Measurements from ENCODE around the gene MICU1. TPM values are rescaled to one million over a fixed set of nuclear protein-coding genes. Genes with fewer than 3 reads are reported as not detected.

The MICU1 gene
- total RNA-seq, 1 experiment from 2014 or later: 39.4 TPM

- RAD21 ChIA-PET (ENCODE audit: low non-redundant PET in 1 of 2, low total read pairs in 2 of 2, uncharacterized antibody in 2 of 2, unreplicated experiment in 2 of 2): no interaction called here
- DNase-seq (ENCODE audit: low read depth, low spot score) (no peak), ATAC-seq (no peak)
- no peaks in the 10 kb centered on the region for H3K9me3 ChIP-seq (ENCODE audit: control insufficient read depth in 1 of 2, insufficient read depth in 1 of 2, low read depth in 1 of 2, low read length in 2 of 2)
- no peak overlapping the region for H3K9ac ChIP-seq (ENCODE audit: low read length)
- no peak overlapping the region for H3K4me3 ChIP-seq (replicated peaks in 1 of 2; ENCODE audit: low read depth in 1 of 2, low read length in 2 of 2)
- no peaks in the 10 kb centered on the region for H3K27me3 ChIP-seq (ENCODE audit: insufficient read depth, low read length)
- intact Hi-C loops (cut with micrococcal nuclease): no loop called here
- CTCF ChIA-PET: no interaction called here
- no peak for TF ChIP-seq MAX (IDR thresholded peaks at IDR 0.05)
- no peak for TF ChIP-seq CTCF (IDR thresholded peaks at IDR 0.05 in 2 of 3, conservative IDR thresholded peaks at IDR 0.05 in 1 of 3; ENCODE audit: borderline replicate concordance in 1 of 3, insufficient read depth in 1 of 3, low read depth in 2 of 3, low read length in 2 of 3)
- no peak for TF ChIP-seq TCF7L2 (IDR thresholded peaks at IDR 0.05; ENCODE audit: borderline replicate concordance, extremely low read depth, insufficient read depth, insufficient read length)
- TF ChIP-seq EZH2phosphoT487 (IDR thresholded peaks at IDR 0.05; ENCODE audit: borderline replicate concordance): no peak
- no peak for TF ChIP-seq SP1 (IDR thresholded peaks at IDR 0.05; ENCODE audit: low read depth)
- TF ChIP-seq YY1 (IDR thresholded peaks at IDR 0.05; ENCODE audit: extremely low read depth, insufficient replicate concordance, low read depth, low read length): no peak
- TF ChIP-seq POLR2AphosphoS5 (IDR thresholded peaks at IDR 0.05; ENCODE audit: low read depth, low read length): no peak
- TF ChIP-seq CEBPB (IDR thresholded peaks at IDR 0.05; ENCODE audit: low read depth): no peak
- TF ChIP-seq ELF1 (IDR thresholded peaks at IDR 0.05; ENCODE audit: borderline replicate concordance, low read depth): no peak
- no peak for TF ChIP-seq EGR1 (IDR thresholded peaks at IDR 0.05; ENCODE audit: low read depth)
- no peak for TF ChIP-seq SIN3A (IDR thresholded peaks at IDR 0.05; ENCODE audit: low read depth)
- no peak for TF ChIP-seq ATF3 (IDR thresholded peaks at IDR 0.05)
- no peak for TF ChIP-seq ZFX (IDR thresholded peaks at IDR 0.05)
- no peak for TF ChIP-seq RAD21 (IDR thresholded peaks at IDR 0.05; ENCODE audit: low read depth)
- no peak for TF ChIP-seq JUND (IDR thresholded peaks at IDR 0.05)
- TF ChIP-seq FOSL1 (IDR thresholded peaks at IDR 0.05; ENCODE audit: low read depth): no peak
- no peak for TF ChIP-seq REST (IDR thresholded peaks at IDR 0.05; ENCODE audit: low read depth)
- TF ChIP-seq ZNF274 (IDR thresholded peaks at IDR 0.05; ENCODE audit: low read depth, low read length): no peak
- TF ChIP-seq SRF (IDR thresholded peaks at IDR 0.05; ENCODE audit: low read depth): no peak
- TF ChIP-seq ZBTB33 (IDR thresholded peaks at IDR 0.05; ENCODE audit: extremely low read depth, insufficient replicate concordance, low read length): no peak
- POLR2A ChIA-PET: interaction anchor here (0.6 kb wide), 1 partner anchor 112 kb away, joined by 3 read pairs; no protein-coding TSS in a partner anchor
- no TSS peak for BruUV-seq (replicated peaks)
- H3K4me1 ChIP-seq (ENCODE audit: control insufficient read depth in 1 of 2, insufficient read depth in 2 of 2, low read length in 2 of 2): 0 out of 4 replicates have a peak, but pooled peaks cover 0 to 3% of the 10 kb centered on the region in 2 experiments
- H3K27ac ChIP-seq (ENCODE audit: low read depth, low read length): no peak overlapping the region
- no peak overlapping the region for H3K4me2 ChIP-seq (ENCODE audit: low read length)
- H4K20me1 ChIP-seq (ENCODE audit: insufficient read depth): no peaks in the 10 kb centered on the region
- H2AFZ ChIP-seq (ENCODE audit: low read depth, low read length, poor library complexity, severe bottlenecking): no peak overlapping the region
- no peaks in the 10 kb centered on the region for H3K79me2 ChIP-seq (ENCODE audit: insufficient read depth, low read length)
- no peaks in the 10 kb centered on the region for H3K36me3 ChIP-seq (ENCODE audit: control insufficient read depth in 1 of 2, insufficient read depth in 2 of 2, low read length in 2 of 2)
- no peaks in the 10 kb centered on the region for H3K9me2 ChIP-seq (ENCODE audit: insufficient read depth)
These were observed 237.8 kb downstream of the MICU1 start for GRCh38 chr10:72388062-72388461.

Data from HCT116 (cell line).